Measurements from ENCODE around the gene NEGR1.

DNA sequence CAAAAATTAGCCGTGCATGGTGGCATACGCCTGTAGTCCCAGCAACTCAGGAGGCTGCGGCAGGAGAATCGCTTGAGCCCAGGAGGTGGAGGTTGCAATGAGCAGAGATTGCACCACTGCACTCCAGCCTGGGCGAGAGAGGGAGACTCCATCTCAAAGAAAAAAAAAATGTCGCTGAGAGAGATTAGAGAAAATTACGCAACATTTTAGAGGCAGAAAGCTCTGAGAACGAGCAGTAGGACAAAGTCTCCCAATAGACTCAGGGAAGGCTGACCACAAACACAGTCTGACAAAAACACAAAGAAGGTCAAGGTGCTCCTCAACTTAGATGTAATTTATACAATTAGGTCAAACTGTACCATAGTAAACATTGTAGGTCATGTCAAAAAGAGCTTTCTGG, 833.9 kb downstream of the NEGR1 start:
- TF ChIP-seq POLR2A (IDR thresholded peaks at IDR 0.05), result no peak
- TF ChIP-seq, protein P1, sequence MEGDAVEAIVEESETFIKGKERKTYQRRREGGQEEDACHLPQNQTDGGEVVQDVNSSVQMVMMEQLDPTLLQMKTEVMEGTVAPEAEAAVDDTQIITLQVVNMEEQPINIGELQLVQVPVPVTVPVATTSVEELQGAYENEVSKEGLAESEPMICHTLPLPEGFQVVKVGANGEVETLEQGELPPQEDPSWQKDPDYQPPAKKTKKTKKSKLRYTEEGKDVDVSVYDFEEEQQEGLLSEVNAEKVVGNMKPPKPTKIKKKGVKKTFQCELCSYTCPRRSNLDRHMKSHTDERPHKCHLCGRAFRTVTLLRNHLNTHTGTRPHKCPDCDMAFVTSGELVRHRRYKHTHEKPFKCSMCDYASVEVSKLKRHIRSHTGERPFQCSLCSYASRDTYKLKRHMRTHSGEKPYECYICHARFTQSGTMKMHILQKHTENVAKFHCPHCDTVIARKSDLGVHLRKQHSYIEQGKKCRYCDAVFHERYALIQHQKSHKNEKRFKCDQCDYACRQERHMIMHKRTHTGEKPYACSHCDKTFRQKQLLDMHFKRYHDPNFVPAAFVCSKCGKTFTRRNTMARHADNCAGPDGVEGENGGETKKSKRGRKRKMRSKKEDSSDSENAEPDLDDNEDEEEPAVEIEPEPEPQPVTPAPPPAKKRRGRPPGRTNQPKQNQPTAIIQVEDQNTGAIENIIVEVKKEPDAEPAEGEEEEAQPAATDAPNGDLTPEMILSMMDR (IDR thresholded peaks at IDR 0.05), result no peak

Measured in stomach (tissue), 4 donors.